SKM-1 (cell line): ENCODE measurements around the gene NLK.
"Not testable (repeated sequence)": the region's sequence is repeated elsewhere in the genome, so short reads cannot be mapped to it uniquely, and the experiment has no call there.

ENCODE experiments used
- DNase-seq: peaks from one replicate; lab custom pipeline; 2025; ENCODE audit not compliant: unreplicated experiment; lab: John Stamatoyannopoulos, UW

Gene NLK

GRCh38 chr17:28042657-28042720 is at the start of gene NLK:
Gene NLK, plus strand, starts transcription at chr17:28042677. Its CDS starts 197 bp downstream, at chr17:28042874.
- DNase-seq = no peak

GRCh38 chr17:27993161-27993695 is 49.2 kb upstream of the NLK start:
- no peak for DNase-seq

- no peak for DNase-seq
Measured at GRCh38 chr17:27993723-27994310, 48.7 kb upstream of the NLK start.

- no peak for DNase-seq
Measured at GRCh38 chr17:27994586-27994985, 47.9 kb upstream of the NLK start.

GRCh38 chr17:27995554-27995953 is 46.9 kb upstream of the NLK start:
- DNase-seq = no peak

GRCh38 chr17:27996202-27997043 is 46.1 kb upstream of the NLK start:
- no peak for DNase-seq

- DNase-seq = no peak
Measured at GRCh38 chr17:27997044-27997401, 45.5 kb upstream of the NLK start.

GRCh38 chr17:27997522-27997921 is 45.0 kb upstream of the NLK start:
- DNase-seq = no peak

- DNase-seq = no peak
Measured at GRCh38 chr17:28001149-28001548, 41.3 kb upstream of the NLK start.

GRCh38 chr17:28004344-28004743 is 38.1 kb upstream of the NLK start:
- no peak for DNase-seq

- not testable (repeated sequence) for DNase-seq
Measured at GRCh38 chr17:28007925-28008324, 34.6 kb upstream of the NLK start.

- no peak for DNase-seq
Measured at GRCh38 chr17:28008513-28008912, 34.0 kb upstream of the NLK start.

GRCh38 chr17:28010406-28010805 is 32.1 kb upstream of the NLK start:
- DNase-seq = no peak

GRCh38 chr17:28018439-28019070 is 23.9 kb upstream of the NLK start:
- DNase-seq = no peak

- DNase-seq = no peak
Measured at GRCh38 chr17:28020515-28020914, 22.0 kb upstream of the NLK start.

- DNase-seq = no peak
Measured at GRCh38 chr17:28029044-28029443, 13.4 kb upstream of the NLK start.

- no peak for DNase-seq
Measured at GRCh38 chr17:28030386-28030785, 12.1 kb upstream of the NLK start.

- DNase-seq = no peak
Measured at GRCh38 chr17:28031174-28031573, 11.3 kb upstream of the NLK start.

- no peak for DNase-seq
Measured at GRCh38 chr17:28033972-28034714, 8.3 kb upstream of the NLK start.

GRCh38 chr17:28035452-28035851 is 7.0 kb upstream of the NLK start:
- DNase-seq = not testable (repeated sequence)

GRCh38 chr17:28035884-28036283 is 6.6 kb upstream of the NLK start:
- DNase-seq = not testable (repeated sequence)

GRCh38 chr17:28038802-28039201 is 3.7 kb upstream of the NLK start:
- DNase-seq = no peak
